K562 (cell line): Measurements from ENCODE around the gene ERVFRD-1. TPM values are rescaled to one million over a fixed set of nuclear protein-coding genes. Genes with fewer than 3 reads are reported as not detected.

ENCODE experiments used
- polyA plus RNA-seq, 8 experiments: library from polyadenylated mRNA; depleted of rRNA in 4 of 8; stranded (reverse) in 5 of 8; unstranded in 3 of 8; fragments of >200 nt; fragmentation: Nextera tagmentation in 2 of 8; fragmentation: Illumina TruSeq in 1 of 8; extraction: Ambion mirVana in 2 of 8; extraction: Trizol in 1 of 8; gene quantifications; 2 replicates each; pipeline versions ENCODE4 v1.2.1 to v1.2.3, GENCODE V29; 2011 to 2014; ENCODE audit warnings: inconsistent platforms in 1 of 8, missing spikeins in 1 of 8
- total RNA-seq, 7 experiments: library from RNA; depleted of rRNA in 6 of 7; stranded (reverse); fragments of >200 nt in 6 of 7; fragmentation: Illumina TruSeq in 2 of 7; extraction: Trizol in 2 of 7; gene quantifications; 2 replicates each; pipeline versions ENCODE4 v1.2.1 to v1.2.3, GENCODE V29; 2011 to 2021; ENCODE audit warnings: low replicate concordance in 1 of 7
- TF ChIP-seq, protein P1 (sequence below), 2 experiments: fragments of 450-650 bp in 1 of 2; sonication (generic) in 1 of 2; formaldehyde crosslinking in 1 of 2; IDR thresholded peaks; 2 replicates each; pipeline versions ENCODE4 v1.7.1 to v1.9.0; 2016 to 2022; ENCODE audit warnings: inconsistent platforms in 1 of 2, mild to moderate bottlenecking in 1 of 2, missing genetic modification reagents in 1 of 2

ERVFRD-1 gene
- total and polyA plus RNA-seq, 9 of the 15 experiments (the other 6 are each of a cell fraction or from before 2014, with no cell fraction given): 0.05 to 0.14 (median 0.09) TPM; not detected in 2

DNA sequence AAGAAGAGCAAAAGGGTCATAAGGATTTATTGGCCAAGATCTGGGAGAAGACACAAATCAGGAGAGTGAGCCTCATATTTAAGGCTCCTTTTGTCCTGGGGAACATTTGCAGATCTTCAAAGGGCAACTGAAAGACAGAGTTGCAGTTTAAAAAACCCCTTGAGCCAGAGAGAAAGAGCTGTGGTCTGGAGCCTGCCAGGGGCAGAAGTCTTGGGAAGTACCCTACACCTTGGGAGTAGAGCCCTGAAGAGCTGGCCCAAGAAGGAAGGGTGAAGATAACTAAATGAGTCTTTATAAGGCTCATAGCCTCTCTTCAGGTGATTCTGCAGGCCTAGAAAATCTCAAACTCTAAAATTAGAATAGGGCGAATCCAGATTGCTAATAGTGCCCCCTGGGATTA, 40.0 kb upstream of the ERVFRD-1 start (continued):
- TF ChIP-seq, protein P1, sequence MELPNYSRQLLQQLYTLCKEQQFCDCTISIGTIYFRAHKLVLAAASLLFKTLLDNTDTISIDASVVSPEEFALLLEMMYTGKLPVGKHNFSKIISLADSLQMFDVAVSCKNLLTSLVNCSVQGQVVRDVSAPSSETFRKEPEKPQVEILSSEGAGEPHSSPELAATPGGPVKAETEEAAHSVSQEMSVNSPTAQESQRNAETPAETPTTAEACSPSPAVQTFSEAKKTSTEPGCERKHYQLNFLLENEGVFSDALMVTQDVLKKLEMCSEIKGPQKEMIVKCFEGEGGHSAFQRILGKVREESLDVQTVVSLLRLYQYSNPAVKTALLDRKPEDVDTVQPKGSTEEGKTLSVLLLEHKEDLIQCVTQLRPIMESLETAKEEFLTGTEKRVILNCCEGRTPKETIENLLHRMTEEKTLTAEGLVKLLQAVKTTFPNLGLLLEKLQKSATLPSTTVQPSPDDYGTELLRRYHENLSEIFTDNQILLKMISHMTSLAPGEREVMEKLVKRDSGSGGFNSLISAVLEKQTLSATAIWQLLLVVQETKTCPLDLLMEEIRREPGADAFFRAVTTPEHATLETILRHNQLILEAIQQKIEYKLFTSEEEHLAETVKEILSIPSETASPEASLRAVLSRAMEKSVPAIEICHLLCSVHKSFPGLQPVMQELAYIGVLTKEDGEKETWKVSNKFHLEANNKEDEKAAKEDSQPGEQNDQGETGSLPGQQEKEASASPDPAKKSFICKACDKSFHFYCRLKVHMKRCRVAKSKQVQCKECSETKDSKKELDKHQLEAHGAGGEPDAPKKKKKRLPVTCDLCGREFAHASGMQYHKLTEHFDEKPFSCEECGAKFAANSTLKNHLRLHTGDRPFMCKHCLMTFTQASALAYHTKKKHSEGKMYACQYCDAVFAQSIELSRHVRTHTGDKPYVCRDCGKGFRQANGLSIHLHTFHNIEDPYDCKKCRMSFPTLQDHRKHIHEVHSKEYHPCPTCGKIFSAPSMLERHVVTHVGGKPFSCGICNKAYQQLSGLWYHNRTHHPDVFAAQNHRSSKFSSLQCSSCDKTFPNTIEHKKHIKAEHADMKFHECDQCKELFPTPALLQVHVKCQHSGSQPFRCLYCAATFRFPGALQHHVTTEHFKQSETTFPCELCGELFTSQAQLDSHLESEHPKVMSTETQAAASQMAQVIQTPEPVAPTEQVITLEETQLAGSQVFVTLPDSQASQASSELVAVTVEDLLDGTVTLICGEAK (IDR thresholded peaks at IDR 0.05): no peak
- TF ChIP-seq, protein P1 (CRISPR knock-in tag; IDR thresholded peaks at IDR 0.05): no peak
